ENCODE measurements around the gene COPS3. TPM values are rescaled to one million over a fixed set of nuclear protein-coding genes. Genes with fewer than 3 reads are reported as not detected.
"Not testable (repeated sequence)": the region's sequence is repeated elsewhere in the genome, so short reads cannot be mapped to it uniquely, and the experiment has no call there.

Gene COPS3
- total and polyA plus RNA-seq, 9 donors, result 38.1 to 68.8 (median 49.9) TPM

DNA sequence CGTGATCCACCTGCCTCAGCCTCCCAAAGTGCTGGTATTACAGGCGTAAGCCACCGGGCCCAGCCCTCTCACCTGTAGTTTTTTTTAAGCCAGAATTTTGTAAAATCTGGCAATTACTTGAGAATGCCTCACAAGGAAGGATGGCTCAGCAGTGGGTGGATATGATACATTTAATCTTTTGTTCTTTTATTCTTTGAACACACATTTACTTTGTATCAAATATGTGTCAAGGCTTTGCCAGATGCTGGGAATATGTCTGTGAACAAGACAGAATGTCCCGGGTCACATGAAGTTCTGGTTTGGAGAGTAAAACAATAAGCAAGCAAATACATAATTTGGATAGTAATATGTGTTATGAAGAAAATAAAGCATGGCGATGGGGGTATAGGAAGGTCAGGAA is 4.9 kb upstream of the COPS3 start:
- no peak for DNase-seq
- Histone ChIP-seq H3K4me1 (ENCODE audit: insufficient read depth) (no peaks in the 10 kb centered on the region), H3K27ac (no peak overlapping the region), H3K4me3 (no peak overlapping the region), H3K27me3 (no peaks in the 10 kb centered on the region), H3K36me3 (no peaks in the 10 kb centered on the region), H3K9me3 (no peaks in the 10 kb centered on the region)
- intact Hi-C loops (cut with DNase I), result no loop called here
- TF ChIP-seq EP300 (IDR thresholded peaks at IDR 0.05) (no peak), POLR2A (IDR thresholded peaks at IDR 0.05) (no peak)
- TF ChIP-seq, protein P1, sequence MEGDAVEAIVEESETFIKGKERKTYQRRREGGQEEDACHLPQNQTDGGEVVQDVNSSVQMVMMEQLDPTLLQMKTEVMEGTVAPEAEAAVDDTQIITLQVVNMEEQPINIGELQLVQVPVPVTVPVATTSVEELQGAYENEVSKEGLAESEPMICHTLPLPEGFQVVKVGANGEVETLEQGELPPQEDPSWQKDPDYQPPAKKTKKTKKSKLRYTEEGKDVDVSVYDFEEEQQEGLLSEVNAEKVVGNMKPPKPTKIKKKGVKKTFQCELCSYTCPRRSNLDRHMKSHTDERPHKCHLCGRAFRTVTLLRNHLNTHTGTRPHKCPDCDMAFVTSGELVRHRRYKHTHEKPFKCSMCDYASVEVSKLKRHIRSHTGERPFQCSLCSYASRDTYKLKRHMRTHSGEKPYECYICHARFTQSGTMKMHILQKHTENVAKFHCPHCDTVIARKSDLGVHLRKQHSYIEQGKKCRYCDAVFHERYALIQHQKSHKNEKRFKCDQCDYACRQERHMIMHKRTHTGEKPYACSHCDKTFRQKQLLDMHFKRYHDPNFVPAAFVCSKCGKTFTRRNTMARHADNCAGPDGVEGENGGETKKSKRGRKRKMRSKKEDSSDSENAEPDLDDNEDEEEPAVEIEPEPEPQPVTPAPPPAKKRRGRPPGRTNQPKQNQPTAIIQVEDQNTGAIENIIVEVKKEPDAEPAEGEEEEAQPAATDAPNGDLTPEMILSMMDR (IDR thresholded peaks at IDR 0.05), result no peak
- WGBS, 3 donors, result 85 to 88% (median 86%) methylated on average over 5 of the region's 5 CpGs

DNA sequence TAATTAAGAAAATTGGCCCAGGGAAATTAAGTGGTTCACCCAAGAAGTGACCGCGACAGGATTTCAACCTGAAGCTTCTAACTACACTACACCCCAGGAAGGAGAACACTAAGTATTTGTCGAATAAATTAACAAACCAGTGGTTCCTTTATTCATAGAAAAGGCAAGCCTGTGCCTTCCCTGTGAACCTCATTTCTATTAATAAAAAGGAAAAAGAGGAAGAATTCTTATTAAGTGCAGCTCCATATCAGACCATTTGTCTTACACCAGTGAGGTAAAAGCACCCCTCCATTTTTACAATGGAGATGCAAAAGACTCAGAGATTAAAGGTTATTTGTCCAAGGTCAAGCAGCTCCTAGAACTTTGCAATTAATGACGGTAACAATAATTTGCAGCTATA is 1.7 kb downstream of the COPS3 start:
- no peaks in the 10 kb centered on the region for H3K9me3 ChIP-seq
- H3K4me3 ChIP-seq, result no peak overlapping the region
- intact Hi-C loops (cut with DNase I), result no loop called here
- no peak overlapping the region for H3K27ac ChIP-seq
- TF ChIP-seq POLR2A (IDR thresholded peaks at IDR 0.05), result no peak
- TF ChIP-seq, protein P1 (IDR thresholded peaks at IDR 0.05), result no peak
- TF ChIP-seq EP300 (IDR thresholded peaks at IDR 0.05), result no peak
- H3K27me3 ChIP-seq, result no peaks in the 10 kb centered on the region
- DNase-seq, result no peak
- 73 to 81% (median 76%) methylated on average over 4 of the region's 4 CpGs for WGBS, 3 donors
- H3K4me1 ChIP-seq (ENCODE audit: insufficient read depth), result peaks cover 6% of the 10 kb centered on the region
- no peaks in the 10 kb centered on the region for H3K36me3 ChIP-seq

DNA sequence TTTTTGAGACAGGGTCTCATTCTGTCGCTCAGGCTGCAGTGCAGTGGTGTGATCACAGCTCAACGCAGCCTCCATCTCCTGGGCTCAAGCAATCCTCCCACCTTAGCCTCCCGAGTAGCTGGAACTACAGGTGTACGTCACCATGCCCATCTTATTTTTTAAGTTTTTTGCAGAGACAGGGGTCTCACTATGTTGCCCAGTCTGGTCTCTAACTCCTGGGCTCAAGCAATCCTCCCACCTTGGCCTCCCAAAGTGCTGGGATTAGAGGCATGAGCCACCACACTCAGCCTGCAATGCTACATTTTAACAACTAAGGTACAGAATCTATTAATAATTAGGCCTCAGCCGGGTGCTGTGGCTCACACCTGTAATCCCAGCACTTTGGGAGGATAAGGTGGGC is 3.6 kb downstream of the COPS3 start:
- not testable (repeated sequence) for DNase-seq, H3K27ac ChIP-seq

DNA sequence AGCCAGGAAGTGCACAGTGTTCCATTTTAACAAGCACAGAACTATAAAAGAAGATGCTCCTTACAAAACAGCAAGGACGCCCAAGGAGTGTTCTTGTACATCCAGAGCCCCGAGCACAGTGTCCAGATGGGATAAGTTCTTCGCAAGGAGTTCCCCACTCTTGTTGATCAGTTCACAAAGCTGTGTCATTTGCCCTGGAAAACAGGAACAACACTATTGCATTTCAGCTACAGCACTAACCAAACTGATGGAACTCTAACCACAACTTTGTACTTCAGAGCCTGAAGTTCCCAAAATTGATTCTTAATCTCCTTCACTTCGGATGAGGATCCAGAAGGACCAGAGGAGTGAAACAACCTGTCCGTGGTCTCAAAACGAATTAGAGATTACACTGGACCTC is 5.1 kb downstream of the COPS3 start:
- no peak for DNase-seq
- Histone ChIP-seq H3K27ac (no peak overlapping the region), H3K27me3 (no peaks in the 10 kb centered on the region), H3K4me1 (ENCODE audit: insufficient read depth) (peaks cover 6% of the 10 kb centered on the region), H3K36me3 (no peaks in the 10 kb centered on the region), H3K9me3 (no peaks in the 10 kb centered on the region), H3K4me3 (no peak overlapping the region)
- TF ChIP-seq, protein P1 (IDR thresholded peaks at IDR 0.05), result no peak
- TF ChIP-seq EP300 (IDR thresholded peaks at IDR 0.05) (no peak), POLR2A (IDR thresholded peaks at IDR 0.05) (no peak)
- WGBS, 3 donors, result 68 to 70% (median 70%) methylated on average over 6 of the region's 6 CpGs
- intact Hi-C loops (cut with DNase I), result no loop called here

More for the DNA sequence above, 3.6 kb downstream of the COPS3 start:
- WGBS, 3 donors, result 89 to 90% (median 90%) methylated on average over 5 of the region's 5 CpGs
- H3K9me3 ChIP-seq; intact Hi-C loops (cut with DNase I); H3K4me1 ChIP-seq (ENCODE audit: insufficient read depth); H3K27me3 ChIP-seq; H3K36me3 ChIP-seq; H3K4me3 ChIP-seq: not testable (repeated sequence)

DNA sequence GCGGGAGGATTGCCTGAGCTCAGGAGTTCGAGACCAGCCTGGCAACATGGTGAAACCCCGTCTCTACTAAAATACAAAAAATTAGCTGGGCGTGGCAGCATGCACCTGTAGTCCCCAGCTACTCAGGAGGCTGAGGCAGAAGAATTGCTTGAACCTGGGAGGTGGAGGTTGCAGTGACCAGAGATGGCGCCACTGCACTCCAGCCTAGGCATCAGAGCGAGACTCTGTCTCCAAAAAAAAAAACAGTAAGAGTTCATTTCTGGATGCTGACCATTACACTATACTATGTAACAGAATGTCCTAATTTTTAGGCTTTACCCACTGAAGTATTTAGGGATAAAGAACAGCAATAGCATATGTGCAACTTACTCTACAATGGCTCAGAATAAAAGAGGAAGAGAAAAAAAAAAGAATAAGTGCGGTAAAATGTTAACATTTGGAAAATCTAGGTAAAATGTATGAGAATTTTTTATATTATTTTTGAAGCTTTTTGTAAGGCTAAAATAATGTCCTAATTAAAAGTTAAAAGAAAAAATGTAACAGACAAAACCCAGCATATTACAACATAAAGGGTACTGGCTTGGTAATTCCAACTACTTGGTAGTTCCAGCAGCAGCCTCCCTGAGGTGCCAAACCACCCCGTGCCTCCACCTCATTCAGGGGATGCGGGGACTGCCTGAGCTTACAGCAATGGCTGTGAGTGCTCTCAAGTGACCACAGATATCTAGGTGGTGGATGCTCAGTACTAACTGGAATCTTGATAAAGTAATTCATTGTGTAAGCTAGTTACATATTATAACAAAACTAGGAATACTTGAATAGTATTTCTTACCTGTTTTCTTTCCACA is 10.9 kb downstream of the COPS3 start:
- H3K4me1 ChIP-seq (ENCODE audit: insufficient read depth), result no peaks in the 10 kb centered on the region
- no peaks in the 10 kb centered on the region for H3K36me3 ChIP-seq
- no peaks in the 10 kb centered on the region for H3K27me3 ChIP-seq

More for the DNA sequence above, 10.9 kb downstream of the COPS3 start:
- TF ChIP-seq, protein P1 (IDR thresholded peaks at IDR 0.05), result no peak
- TF ChIP-seq POLR2A (IDR thresholded peaks at IDR 0.05) (no peak), EP300 (IDR thresholded peaks at IDR 0.05) (no peak)
- WGBS, 3 donors, result 89 to 91% (median 91%) methylated on average over 9 of the region's 9 CpGs
- Histone ChIP-seq H3K4me3 (no peak overlapping the region), H3K27ac (no peak overlapping the region), H3K9me3 (no peaks in the 10 kb centered on the region)
- no peak for DNase-seq
- intact Hi-C loops (cut with DNase I), result no loop called here

Measured in ovary (tissue), 9 donors.